Panc1 (cell line): ENCODE measurements around the gene SHANK1. TPM values are rescaled to one million over a fixed set of nuclear protein-coding genes. Genes with fewer than 3 reads are reported as not detected.
A peak's percentile ranks its signal among the peaks of the same experiment; 100 is the strongest.

Experiments
- ATAC-seq: fragments of 200-7000 bp; cut with Tn5 transposase; 2 replicates; pipeline ENCODE4 v1.9.1; 2020; ENCODE audit warnings: mild to moderate bottlenecking, moderate library complexity
- BruUV-seq: library from RNA; stranded (reverse); fragments of 400-500 nt; replicated peaks from 2 replicates; lab custom pipeline; 2021; lab: Mats Ljungman, UMichigan
- CTCF ChIA-PET: fragments of 300-600 bp; sonication (Branson Sonifier 250); formaldehyde crosslinking; loops from one replicate; lab custom pipeline; 2022; ENCODE audit warnings: antibody characterized with exemption; lab: Charles Lee
- POLR2A ChIA-PET: fragments of 300-600 bp; sonication (Branson Sonifier 250); formaldehyde crosslinking; loops from one replicate; lab custom pipeline; 2022; ENCODE audit warnings: antibody characterized with exemption; lab: Charles Lee
- DNase-seq: peaks from one replicate; pipeline ENCODE4 v3.0.0-alpha.2; 2010; ENCODE audit warnings: low read depth, low spot score
- H3K27ac ChIP-seq: 2 replicates; pipeline ENCODE4 v1.5.1; 2011; ENCODE audit warnings: mild to moderate bottlenecking, low read length, inconsistent platforms
- H3K27me3 ChIP-seq: fragments of 200-500 bp; sonication (Bioruptor generic); 2 replicates; pipeline ENCODE4 v1.6.0; 2014; ENCODE audit warnings: low read length, inconsistent platforms; ENCODE audit not compliant: control insufficient read depth, insufficient read depth
- H3K36me3 ChIP-seq: fragments of 200-500 bp; sonication (Bioruptor generic); 2 replicates; pipeline ENCODE4 v1.5.1; 2014; ENCODE audit warnings: inconsistent platforms, mild to moderate bottlenecking, low read length, moderate library complexity; ENCODE audit not compliant: control insufficient read depth, insufficient read depth
- H3K4me1 ChIP-seq: 2 replicates; pipeline ENCODE4 v1.5.1; 2011; ENCODE audit warnings: inconsistent platforms, mild to moderate bottlenecking, low read length, moderate library complexity; ENCODE audit not compliant: control insufficient read depth, insufficient read depth
- H3K4me3 ChIP-seq, 2 experiments: 2 replicates each; pipeline ENCODE4 v1.5.1; 2011 to 2012; ENCODE audit warnings: low read depth in 2 of 2, low read length in 2 of 2, mild to moderate bottlenecking in 2 of 2, inconsistent platforms in 1 of 2, moderate library complexity in 1 of 2
- H3K9me3 ChIP-seq: fragments of 200-500 bp; sonication (Bioruptor generic); 2 replicates; pipeline ENCODE4 v1.5.1; 2014; ENCODE audit warnings: low read depth, mild to moderate bottlenecking, inconsistent platforms, low read length, moderate library complexity; ENCODE audit not compliant: control insufficient read depth, insufficient read depth
- POLR2AphosphoS5 ChIP-seq: IDR thresholded peaks from 2 replicates; pipeline ENCODE4 v1.6.1; 2012; ENCODE audit warnings: mild to moderate bottlenecking, low read depth, low read length, moderate library complexity
- SIN3A ChIP-seq: IDR thresholded peaks from 2 replicates; pipeline ENCODE4 v1.6.1; 2012; ENCODE audit warnings: low read depth, mild to moderate bottlenecking, low read length, moderate library complexity, borderline replicate concordance; ENCODE audit not compliant: insufficient read depth
- TCF7L2 ChIP-seq: IDR thresholded peaks from 2 replicates; pipeline ENCODE4 v1.6.1; 2011; ENCODE audit warnings: mild to moderate bottlenecking, low read depth, low read length, inconsistent platforms
- in situ Hi-C: cut with HindIII; loops from 2 replicates; pipeline ENCODE4 v1.10.0; 2016; ENCODE audit warnings: low sequenced_read_pairs, low pct_unique_long_range_greater_than_20kb
- intact Hi-C: fragments of 100-400 bp; cut with micrococcal nuclease; formaldehyde crosslinking; loops from one replicate; pipeline ENCODE4 v1.10.0; 2022; ENCODE audit not compliant: unreplicated experiment
- total RNA-seq: library from RNA; stranded (reverse); gene quantifications from one replicate; pipeline ENCODE4 v1.2.1, GENCODE V29; 2021; ENCODE audit not compliant: unreplicated experiment
- TF ChIP-seq, protein P1 (sequence below), 2 experiments: IDR thresholded peaks; 2 replicates each; pipeline ENCODE4 v1.6.1; 2011 to 2012; ENCODE audit warnings: low read depth in 2 of 2, control low read depth in 1 of 2, low read length in 1 of 2, mild to moderate bottlenecking in 1 of 2, moderate library complexity in 1 of 2; ENCODE audit not compliant: insufficient read depth in 1 of 2
- TF ChIP-seq, protein P2 (sequence below): fragments of 450-650 bp; IDR thresholded peaks from 2 replicates; pipeline ENCODE4 v1.5.1; 2017; ENCODE audit warnings: mild to moderate bottlenecking

Gene SHANK1
- total RNA-seq, 1 experiment from 2014 or later = not detected

DNA sequence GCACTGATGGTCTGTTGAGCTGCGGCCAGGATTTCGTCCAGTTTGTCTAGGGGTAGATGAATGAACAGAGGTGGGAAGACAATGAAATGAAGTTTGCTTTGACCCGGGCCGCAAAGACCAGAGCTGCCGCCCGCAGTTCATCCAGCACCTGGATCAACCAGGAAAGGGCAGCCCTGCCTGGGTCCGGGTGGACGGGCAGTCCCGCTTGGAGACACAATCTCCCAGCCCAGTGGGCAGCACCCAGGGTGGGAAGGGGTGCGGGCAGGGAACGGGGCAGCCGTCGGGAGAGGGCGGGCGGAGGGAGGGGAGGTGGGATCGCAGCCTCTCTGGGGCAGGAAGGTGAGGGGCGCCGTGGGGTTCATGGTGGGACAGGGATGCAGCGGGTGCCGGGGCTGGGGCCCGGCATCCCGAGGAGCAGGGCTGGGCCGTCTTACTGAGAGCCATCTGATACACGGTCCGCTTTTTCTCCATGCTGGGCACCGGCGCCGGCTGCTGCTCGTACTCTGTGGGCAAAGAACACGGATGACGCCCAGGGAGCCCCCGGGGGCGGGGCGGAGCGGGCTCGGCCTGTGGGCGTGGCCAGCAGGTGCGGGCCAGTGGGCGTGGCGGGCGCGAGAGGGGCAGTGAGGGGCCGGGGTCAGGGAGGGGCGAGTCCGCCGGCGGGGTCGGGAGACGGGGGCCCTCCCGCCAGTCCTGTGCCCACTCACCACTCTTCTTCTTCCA is 33.1 kb downstream of the SHANK1 start:
- peaks cover 2% of the 10 kb centered on the region; the same call in 1 of the 2 replicates for H3K27me3 ChIP-seq
- CTCF ChIA-PET = no interaction called here
- H3K36me3 ChIP-seq = no peaks in the 10 kb centered on the region
- no peak overlapping the region for H3K4me3 ChIP-seq
- no TSS peak for BruUV-seq
- TF ChIP-seq SIN3A = no peak
- TF ChIP-seq POLR2AphosphoS5 = no peak
- TF ChIP-seq, protein P1, sequence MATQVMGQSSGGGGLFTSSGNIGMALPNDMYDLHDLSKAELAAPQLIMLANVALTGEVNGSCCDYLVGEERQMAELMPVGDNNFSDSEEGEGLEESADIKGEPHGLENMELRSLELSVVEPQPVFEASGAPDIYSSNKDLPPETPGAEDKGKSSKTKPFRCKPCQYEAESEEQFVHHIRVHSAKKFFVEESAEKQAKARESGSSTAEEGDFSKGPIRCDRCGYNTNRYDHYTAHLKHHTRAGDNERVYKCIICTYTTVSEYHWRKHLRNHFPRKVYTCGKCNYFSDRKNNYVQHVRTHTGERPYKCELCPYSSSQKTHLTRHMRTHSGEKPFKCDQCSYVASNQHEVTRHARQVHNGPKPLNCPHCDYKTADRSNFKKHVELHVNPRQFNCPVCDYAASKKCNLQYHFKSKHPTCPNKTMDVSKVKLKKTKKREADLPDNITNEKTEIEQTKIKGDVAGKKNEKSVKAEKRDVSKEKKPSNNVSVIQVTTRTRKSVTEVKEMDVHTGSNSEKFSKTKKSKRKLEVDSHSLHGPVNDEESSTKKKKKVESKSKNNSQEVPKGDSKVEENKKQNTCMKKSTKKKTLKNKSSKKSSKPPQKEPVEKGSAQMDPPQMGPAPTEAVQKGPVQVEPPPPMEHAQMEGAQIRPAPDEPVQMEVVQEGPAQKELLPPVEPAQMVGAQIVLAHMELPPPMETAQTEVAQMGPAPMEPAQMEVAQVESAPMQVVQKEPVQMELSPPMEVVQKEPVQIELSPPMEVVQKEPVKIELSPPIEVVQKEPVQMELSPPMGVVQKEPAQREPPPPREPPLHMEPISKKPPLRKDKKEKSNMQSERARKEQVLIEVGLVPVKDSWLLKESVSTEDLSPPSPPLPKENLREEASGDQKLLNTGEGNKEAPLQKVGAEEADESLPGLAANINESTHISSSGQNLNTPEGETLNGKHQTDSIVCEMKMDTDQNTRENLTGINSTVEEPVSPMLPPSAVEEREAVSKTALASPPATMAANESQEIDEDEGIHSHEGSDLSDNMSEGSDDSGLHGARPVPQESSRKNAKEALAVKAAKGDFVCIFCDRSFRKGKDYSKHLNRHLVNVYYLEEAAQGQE (IDR thresholded peaks at IDR 0.05; ENCODE audit: insufficient read depth in 1 of 2, low read depth in 2 of 2, low read length in 1 of 2) = no peak
- TF ChIP-seq, protein P2, sequence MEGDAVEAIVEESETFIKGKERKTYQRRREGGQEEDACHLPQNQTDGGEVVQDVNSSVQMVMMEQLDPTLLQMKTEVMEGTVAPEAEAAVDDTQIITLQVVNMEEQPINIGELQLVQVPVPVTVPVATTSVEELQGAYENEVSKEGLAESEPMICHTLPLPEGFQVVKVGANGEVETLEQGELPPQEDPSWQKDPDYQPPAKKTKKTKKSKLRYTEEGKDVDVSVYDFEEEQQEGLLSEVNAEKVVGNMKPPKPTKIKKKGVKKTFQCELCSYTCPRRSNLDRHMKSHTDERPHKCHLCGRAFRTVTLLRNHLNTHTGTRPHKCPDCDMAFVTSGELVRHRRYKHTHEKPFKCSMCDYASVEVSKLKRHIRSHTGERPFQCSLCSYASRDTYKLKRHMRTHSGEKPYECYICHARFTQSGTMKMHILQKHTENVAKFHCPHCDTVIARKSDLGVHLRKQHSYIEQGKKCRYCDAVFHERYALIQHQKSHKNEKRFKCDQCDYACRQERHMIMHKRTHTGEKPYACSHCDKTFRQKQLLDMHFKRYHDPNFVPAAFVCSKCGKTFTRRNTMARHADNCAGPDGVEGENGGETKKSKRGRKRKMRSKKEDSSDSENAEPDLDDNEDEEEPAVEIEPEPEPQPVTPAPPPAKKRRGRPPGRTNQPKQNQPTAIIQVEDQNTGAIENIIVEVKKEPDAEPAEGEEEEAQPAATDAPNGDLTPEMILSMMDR = no peak
- TF ChIP-seq TCF7L2 = no peak
- ATAC-seq (peak; percentile 60; the same call in 1 of the 2 replicates), DNase-seq (no peak)
- no peaks in the 10 kb centered on the region for H3K9me3 ChIP-seq
- POLR2A ChIA-PET = no interaction called here
- intact Hi-C loops (no loop called here), in situ Hi-C loops (no loop called here)
- H3K4me1 ChIP-seq = no peaks in the 10 kb centered on the region
- H3K27ac ChIP-seq = no peak overlapping the region

DNA sequence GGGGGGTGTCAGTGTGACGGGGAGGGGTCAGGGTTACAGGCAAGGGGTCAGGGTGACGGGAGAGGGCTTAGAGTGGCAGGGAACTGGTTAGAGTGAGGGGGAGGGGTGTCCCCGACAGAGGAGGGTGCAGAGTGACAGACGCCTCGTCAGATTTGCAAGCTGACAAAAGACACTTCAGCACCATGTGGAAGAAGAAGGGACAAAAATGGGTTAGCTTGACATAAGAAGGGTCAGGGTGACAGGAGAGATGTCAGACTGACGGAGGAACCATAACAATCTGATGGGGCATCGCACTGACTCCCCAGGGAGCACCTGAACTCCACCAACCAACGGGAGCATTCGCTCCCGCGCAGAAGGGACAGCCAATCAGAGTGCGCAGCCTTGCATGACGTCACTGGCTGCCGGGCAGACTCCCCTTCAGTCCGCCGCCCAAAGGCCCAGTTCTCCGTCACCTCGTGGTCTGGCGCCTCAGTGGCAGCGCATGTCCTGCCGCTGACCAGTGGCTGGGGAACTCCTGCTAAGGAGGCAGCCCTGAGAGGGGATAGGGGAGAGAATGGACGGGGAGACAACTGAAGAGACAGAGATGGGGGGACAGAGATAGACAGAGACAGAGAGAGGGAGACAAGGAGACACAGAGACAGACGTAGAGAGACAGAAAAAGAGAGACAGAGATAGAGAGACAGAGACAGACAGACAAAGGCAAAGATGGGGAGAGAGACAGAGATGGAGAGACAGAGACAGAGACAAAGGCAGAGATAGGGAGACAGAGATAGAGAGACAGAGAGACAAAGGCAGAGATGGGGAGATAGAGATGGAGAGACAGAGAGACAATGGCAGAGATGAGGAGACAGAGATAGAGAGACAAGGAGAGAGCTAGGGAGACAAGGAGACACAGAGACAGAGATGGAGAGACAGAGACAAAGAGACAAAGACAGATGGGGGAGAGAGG is 40.2 kb downstream of the SHANK1 start:
- TF ChIP-seq, protein P2 = no peak
- TF ChIP-seq POLR2AphosphoS5 (no peak), TCF7L2 (no peak), SIN3A (no peak)
- TF ChIP-seq, protein P1 (IDR thresholded peaks at IDR 0.05; ENCODE audit: insufficient read depth in 1 of 2, low read depth in 2 of 2, low read length in 1 of 2) = no peak
- no peak overlapping the region for H3K27ac ChIP-seq
- H3K27me3 ChIP-seq = peaks cover 2% of the 10 kb centered on the region; the same call in 1 of the 2 replicates
- no peak overlapping the region for H3K4me3 ChIP-seq
- no TSS peak for BruUV-seq
- in situ Hi-C loops = no loop called here
- ChIA-PET POLR2A (no interaction called here), CTCF (no interaction called here)
- intact Hi-C loops = no loop called here
- no peaks in the 10 kb centered on the region for H3K4me1 ChIP-seq
- ATAC-seq (peak; percentile 99), DNase-seq (no peak)
- no peaks in the 10 kb centered on the region for H3K9me3 ChIP-seq
- H3K36me3 ChIP-seq = no peaks in the 10 kb centered on the region
